CD4-positive, alpha-beta T cell treated with Interleukin-6 for 4 hours (primary cell): ENCODE results near the gene DRG2.
A peak's percentile ranks its signal among the peaks of the same experiment; 100 is the strongest.

Experiments used
- DNase-seq: peaks from one replicate; pipeline ENCODE4 v3.0.0-alpha.2; 2020; ENCODE audit warnings: mixed read lengths

Gene DRG2

GRCh38 chr17:18117982-18118975 is 30.5 kb downstream of the DRG2 start:
- DNase-seq = no peak

DNA sequence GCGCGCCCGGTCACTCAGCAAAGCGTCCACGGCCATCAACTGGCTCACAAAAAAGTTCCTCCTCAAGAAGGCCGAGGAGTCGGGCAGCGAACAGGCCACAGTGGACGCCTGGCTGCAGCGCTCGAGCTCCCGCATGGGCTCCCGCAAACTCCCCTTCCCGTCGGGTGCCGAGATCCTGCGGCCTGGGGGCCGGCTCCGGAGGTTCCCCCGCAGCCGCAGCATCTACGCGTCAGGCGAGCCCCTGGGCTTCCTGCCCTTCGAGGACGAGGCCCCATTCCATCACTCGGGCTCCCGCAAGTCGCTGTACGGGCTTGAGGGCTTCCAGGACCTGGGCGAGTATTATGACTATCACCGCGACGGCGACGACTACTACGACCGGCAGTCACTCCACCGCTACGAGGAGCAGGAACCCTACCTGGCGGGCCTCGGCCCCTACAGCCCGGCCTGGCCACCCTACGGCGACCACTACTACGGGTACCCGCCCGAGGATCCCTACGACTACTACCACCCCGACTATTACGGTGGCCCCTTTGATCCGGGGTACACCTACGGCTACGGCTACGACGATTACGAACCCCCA is 31.5 kb downstream of the DRG2 start:
- DNase-seq = no peak

- no peak for DNase-seq
Observed at GRCh38 chr17:18119938-18120337, 32.2 kb downstream of the DRG2 start.

- no peak for DNase-seq
Observed at GRCh38 chr17:18120461-18121017, 32.8 kb downstream of the DRG2 start.

GRCh38 chr17:18121144-18121910 is 33.6 kb downstream of the DRG2 start:
- no peak for DNase-seq

DNA sequence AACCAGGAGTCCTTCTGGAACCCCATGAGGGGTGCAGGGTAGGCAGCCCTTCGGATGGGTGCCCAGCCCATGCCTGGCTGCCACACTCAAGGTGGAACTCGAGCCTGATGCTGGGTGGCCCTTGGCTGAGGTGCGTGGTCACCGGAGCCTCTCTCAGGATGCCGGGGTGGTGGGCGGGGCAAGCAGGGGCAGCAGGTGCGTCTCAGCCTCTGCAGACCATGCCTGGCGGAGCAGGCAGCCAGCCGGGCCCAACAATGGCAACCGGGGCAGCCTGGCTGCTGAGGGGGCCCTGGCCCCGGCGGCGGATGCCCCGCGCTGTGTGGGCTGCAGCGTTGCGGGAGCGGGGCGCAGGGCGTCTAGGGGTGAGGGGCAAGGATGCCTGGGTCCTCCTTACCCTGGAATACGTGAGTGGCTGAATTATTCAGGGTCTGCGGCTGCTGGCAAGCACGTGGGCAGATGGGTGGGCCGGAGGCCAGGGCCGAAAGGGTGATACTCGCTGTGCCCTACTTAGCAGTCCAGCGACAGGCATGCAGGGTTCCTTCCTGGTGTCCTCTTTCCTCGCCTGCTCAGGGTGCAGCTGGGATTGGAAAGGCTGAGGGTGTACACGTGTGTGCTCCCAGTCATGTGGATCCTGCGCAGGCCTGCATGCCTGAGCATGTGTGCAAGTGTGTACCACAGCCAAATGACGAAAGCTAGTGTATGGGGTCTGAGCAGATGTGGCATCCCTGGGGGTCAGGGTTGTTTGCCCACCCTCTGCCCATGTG is 35.4 kb downstream of the DRG2 start:
- DNase-seq = no peak

DNA sequence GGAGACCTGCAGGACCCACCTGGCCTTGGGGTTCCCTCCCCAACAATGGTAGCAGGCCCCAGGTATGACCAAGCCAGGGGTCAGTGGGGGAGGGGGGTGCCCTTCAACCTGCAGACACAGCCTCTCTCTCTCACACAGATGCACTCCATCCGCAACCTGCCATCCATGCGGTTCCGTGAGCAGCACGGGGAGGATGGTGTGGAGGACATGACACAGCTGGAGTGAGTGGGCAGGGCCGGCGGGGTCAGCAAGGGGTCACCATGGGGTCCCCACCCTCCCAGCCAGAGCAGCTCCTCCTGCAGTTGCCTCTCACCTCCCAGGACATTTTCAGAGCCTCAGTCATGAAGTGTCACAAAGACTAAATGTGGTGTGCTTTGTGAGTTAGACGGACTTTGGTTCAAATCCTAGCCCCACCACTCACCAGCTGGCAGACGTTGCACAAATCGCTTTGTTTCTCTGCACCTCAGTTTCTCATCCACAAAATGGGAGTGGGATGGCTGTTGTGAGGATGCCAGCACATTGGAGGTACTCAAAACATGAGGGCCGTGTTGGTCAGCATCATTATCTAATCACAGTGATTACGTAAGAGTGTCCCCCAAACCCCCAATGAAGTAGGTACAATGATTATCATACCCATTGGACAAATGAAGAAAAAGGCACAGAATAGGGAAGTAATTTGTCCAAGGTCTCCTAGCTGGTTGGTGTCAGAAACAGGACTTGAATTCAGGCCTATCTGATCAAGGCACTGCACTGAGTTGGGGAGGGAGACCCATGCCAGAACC is 36.8 kb downstream of the DRG2 start:
- DNase-seq = no peak

GRCh38 chr17:18129041-18129502 is 41.3 kb downstream of the DRG2 start:
- DNase-seq = no peak

- DNase-seq = no peak
Observed at GRCh38 chr17:18132711-18133110, 45.0 kb downstream of the DRG2 start.

DNA sequence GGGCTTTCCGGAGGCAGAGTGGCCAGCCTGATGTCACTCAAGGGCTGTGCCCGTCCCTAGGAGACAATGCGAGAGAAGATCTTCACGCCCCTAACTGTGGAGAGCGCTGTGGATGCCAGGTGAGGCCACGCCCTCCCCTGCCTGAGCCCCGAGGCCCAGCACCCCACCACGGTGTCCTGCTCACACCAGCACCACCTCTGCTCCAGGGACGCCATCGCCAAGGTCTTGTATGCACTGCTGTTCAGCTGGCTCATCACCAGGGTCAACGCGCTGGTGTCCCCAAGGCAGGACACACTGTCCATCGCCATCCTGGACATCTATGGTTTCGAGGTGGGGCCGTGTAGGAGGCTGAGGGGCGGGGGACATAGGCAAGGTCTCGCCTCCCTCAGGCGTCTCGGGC is 48.6 kb downstream of the DRG2 start:
- DNase-seq = no peak

DNA sequence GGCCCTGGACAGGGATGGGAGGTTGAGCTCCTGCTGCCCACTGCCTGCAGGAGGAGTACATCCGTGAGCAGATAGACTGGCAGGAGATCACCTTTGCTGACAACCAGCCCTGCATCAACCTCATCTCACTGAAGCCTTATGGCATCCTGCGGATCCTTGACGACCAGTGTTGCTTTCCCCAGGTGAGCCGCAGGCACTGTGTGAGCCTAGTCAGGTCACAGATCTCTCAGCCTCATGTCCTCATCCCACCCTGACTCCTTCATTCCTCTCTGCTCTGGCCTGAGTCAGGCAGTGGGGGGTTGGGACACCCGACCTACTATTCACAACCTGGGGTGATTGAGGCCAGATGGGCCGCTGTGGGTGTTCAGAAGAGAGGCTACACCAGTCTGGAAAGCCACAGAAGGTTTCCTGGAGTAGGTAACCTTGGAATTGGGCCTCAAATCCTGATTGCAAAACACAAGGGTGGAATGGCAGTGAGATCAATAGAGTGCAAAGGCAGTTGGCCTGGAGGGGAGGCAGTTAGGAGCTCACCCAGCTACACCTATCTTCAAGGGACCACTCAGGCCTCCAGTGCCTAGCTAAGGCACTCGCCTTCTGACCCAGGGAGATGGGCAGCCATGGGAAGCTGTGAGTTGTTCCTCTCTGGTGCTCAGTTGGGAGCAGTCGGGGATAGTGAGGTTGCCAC is 50.5 kb downstream of the DRG2 start:
- no peak for DNase-seq

DNA sequence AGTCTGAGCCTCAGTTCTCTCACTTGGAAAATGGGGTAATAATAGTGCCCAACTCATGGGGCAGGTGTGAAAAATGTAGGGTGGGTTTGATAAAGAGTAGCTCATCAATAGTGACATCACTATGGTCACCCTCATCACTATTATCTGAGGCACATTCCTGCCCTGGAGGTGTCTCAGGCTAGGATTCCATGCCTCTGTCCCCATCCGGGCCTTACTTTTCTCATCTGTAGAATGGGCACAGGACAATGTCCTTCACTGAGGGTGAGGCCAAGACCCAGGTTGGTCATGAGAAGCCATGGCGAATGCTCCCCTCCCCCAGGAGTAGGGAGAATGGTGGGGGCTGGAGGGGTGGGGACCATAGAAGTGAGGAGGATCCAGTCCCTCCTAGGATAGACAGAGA is 51.3 kb downstream of the DRG2 start:
- no peak for DNase-seq

- no peak for DNase-seq
Observed at GRCh38 chr17:18139498-18139897, 51.8 kb downstream of the DRG2 start.

- DNase-seq = no peak
Observed at GRCh38 chr17:18139949-18140348, 52.2 kb downstream of the DRG2 start.

DNA sequence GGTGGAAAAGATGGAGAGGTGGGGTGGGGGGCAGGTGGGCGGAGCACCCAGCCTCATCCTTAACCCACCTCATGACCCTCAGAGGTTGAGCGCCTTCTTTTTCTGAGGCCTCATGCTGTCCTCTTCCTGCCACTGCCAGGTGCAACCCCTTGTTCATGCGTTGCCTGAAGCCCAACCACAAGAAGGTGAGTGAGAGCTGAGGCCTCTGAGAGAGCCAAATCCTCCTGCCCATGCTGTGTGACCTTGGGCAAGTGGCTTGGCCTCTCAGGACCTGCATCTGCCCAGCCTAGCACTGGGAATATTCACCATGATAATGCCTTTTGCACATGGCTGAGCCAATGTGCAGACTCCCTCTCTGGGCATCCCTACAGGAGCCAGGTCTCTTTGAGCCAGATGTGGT is 52.9 kb downstream of the DRG2 start:
- DNase-seq = no peak

- DNase-seq = peak; percentile 59
Observed at GRCh38 chr17:18141210-18141803, 53.6 kb downstream of the DRG2 start.

DNA sequence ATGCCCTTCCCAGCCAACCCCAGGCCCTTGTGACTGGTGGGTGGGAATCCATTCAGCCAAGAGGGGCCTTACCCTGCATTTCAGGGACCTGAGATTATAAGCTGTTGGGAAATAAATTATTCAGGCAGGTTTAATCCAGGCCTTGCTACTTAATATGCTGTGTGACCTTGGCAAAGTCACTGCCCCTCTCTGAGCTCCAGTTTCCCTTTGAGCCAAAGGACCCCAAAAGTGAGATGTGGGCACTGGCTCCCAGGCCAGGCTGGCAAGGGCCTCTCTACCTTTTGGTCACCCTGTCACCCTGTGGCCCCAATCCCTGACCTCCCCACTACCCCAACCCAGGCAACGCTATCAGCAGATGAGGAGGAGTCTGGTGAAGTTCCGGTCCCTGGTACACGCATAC is 54.7 kb downstream of the DRG2 start:
- DNase-seq = no peak

DNA sequence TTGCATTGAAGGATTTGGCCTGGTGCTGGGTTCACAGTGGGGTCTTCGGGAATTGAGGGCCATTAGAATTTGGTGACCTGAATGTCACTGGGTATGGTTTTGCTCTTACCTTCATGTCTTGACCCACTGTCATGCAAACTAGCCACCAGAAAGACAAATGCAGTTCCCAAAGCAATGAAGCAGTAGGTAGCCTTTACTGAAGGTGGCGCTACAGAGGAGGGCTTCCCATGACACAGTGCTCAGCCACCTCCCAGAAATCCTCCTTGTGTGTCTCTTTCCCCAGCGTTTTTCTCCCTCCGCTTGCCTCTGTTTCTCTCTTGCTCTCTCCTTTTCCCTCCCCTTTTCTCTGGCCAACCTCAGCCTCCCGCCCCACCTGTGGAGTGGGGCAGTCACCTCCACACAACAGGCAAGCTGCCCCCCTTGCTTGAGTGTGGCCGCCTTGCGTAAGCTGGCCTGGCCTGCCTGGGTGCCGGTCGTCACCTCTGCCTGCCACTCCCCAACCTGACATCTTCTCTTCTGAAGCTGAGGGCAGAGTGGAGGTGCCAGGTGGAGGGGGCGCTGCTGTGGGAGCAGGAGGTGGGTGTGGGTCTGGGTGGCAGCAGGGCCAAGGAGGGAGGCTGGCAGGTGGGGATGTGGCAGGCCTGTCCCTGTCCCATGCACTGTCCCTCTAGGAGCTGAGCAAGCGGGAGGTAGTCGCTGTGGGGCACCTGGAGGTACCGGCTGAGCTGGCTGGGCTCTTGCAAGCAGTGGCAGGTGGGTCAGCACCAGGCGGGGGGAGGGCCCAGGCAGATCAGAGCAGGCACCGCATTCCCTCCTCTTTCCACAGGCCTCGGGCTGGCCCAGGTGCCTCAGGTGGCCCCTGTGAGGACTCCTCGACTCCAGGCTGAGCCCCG is 55.5 kb downstream of the DRG2 start:
- DNase-seq = no peak

- DNase-seq = no peak
Observed at GRCh38 chr17:18144261-18144660, 56.5 kb downstream of the DRG2 start.
